A673 (cell line): ENCODE measurements around the gene SEC22A.

Experiments
- EZH2 ChIP-seq: fragments of 200-600 bp; sonication (generic); IDR thresholded peaks from 2 replicates; pipeline ENCODE4 v1.6.1; 2017; ENCODE audit warnings: borderline replicate concordance, low read depth, mild to moderate bottlenecking, mixed read lengths, antibody characterized with exemption, low read length; ENCODE audit not compliant: poor library complexity, severe bottlenecking
- TF ChIP-seq, protein P1 (sequence below): fragments of 300-800, 200-600 bp; sonication (generic); conservative IDR thresholded peaks from 2 replicates; pipeline ENCODE4 v1.5.1; 2017; ENCODE audit warnings: low read depth, mild to moderate bottlenecking, antibody characterized with exemption, low read length, moderate library complexity, mixed read lengths

GRCh38 chr3:123158330-123158729 lies 43.4 kb upstream of the SEC22A start:
- TF ChIP-seq EZH2, result no peak
- TF ChIP-seq, protein P1, sequence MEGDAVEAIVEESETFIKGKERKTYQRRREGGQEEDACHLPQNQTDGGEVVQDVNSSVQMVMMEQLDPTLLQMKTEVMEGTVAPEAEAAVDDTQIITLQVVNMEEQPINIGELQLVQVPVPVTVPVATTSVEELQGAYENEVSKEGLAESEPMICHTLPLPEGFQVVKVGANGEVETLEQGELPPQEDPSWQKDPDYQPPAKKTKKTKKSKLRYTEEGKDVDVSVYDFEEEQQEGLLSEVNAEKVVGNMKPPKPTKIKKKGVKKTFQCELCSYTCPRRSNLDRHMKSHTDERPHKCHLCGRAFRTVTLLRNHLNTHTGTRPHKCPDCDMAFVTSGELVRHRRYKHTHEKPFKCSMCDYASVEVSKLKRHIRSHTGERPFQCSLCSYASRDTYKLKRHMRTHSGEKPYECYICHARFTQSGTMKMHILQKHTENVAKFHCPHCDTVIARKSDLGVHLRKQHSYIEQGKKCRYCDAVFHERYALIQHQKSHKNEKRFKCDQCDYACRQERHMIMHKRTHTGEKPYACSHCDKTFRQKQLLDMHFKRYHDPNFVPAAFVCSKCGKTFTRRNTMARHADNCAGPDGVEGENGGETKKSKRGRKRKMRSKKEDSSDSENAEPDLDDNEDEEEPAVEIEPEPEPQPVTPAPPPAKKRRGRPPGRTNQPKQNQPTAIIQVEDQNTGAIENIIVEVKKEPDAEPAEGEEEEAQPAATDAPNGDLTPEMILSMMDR, result no peak
